HG02981 (cell line): ENCODE data around the gene SOBP.

Experiments used
- ATAC-seq: cut with Tn5 transposase; IDR thresholded peaks from one replicate; pipeline ENCODE4 v1.9.1; 2021; ENCODE audit warnings: mild to moderate bottlenecking, moderate library complexity; ENCODE audit not compliant: unreplicated experiment

SOBP gene

DNA sequence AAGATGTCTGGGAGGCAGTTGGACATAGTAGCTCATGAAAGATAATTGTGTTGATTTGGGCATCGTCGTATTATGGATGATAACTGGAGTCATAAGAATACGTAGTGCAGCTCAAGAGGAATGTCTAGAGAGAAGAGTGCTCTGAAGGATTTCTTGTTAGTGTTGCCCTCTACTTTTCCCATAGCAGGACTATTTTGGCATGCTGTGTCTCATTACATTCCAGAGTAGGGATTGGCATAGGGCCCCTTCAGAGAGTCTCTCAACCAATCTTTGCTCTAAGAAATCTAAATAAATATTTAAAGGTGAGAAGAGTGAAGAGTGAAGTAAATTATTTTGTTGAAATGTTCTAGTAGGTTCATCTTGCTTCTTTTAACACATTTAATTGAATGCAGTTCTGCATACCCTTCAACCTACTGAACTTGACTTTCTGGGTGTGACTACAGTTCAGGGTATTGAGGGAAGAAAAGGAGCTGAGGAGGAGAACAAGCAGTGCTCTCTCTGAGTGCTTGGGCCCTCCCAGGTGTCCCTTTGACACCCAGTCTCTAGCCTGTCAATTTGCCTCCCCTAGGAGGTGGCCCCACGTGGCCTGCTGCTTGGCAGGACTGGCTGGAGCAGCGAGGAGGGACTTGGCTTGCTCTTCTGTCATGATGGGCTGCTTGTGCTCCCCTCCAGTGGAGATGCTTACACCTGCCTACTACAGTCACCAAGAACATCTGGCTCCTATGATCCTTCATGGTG is 33.3 kb downstream of the SOBP start:
- no peak for ATAC-seq

DNA sequence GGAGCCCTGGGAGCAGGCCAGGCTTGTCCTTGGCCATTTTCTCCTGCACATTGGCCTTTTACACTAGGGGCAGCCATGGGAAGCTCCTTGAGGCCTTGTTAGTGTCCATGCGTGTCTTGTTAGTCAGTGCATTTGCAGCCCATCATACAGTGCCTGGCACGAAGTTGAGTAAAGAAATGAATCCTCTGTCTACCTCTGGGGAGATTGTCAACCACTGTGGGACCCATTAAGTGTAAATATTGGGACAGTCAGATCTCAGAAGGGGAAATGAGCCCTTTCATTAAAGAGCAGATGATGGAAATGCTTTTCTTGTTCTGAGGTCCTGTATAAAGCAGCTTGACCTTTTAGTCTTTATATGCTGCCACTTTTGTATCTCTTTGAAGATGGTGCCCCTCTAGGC is 33.9 kb downstream of the SOBP start:
- ATAC-seq, result no peak

DNA sequence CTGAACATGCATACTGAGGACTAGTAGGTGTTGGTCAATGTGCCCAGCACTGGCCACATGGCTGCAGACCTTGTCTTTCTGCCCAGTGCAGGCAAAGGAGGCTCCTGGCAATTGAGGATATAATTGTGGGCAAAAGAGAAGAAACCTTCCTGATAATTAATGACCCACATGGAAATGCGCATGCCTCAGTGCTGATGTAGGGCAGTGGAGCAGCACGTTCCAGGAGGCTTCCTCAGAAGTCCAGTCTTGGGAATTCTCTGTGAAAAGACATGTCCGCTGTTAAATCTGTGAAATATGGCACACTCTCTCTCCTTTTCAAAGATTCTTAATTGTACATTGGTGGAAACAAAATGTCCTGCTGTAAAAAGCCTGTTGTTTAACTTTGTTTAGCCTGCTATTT is 34.7 kb downstream of the SOBP start:
- no peak for ATAC-seq

DNA sequence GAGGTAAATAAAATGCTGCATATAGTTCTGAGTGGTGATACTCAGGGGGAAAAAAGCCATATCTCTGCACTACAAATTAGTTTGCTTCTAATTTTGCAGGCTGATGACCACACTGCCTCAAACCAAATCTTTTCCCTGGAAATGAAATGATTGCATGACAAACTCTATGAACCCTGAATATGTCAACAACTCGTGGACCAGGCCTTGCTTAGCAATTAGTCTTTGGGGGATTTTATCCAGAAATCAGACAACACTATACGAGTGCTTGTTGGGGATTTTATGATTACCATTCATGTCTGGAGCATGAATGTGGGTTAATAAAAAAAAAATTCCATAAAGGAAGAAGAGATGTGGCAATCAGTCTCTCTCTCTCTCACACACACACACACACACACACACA is 42.0 kb downstream of the SOBP start:
- ATAC-seq, result no peak

DNA sequence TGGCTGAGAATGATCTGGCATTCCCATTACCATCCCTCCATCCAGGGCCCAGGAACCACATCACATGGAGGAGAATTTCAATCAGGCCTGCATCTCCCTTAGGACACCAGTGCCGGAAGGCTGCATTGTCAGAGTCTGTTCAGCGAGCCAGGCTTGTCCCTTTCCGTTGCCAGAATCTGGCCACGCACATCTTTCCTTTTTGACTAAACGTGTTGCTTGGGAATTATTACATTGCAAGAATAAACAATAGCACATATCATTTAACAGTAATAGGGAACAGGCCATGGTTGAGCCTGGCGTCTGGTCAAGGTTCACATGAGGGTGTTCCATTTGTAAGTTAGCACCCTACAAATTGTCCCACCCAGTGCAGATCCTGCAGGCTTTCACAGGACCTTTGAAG is 42.8 kb downstream of the SOBP start:
- ATAC-seq, result no peak

DNA sequence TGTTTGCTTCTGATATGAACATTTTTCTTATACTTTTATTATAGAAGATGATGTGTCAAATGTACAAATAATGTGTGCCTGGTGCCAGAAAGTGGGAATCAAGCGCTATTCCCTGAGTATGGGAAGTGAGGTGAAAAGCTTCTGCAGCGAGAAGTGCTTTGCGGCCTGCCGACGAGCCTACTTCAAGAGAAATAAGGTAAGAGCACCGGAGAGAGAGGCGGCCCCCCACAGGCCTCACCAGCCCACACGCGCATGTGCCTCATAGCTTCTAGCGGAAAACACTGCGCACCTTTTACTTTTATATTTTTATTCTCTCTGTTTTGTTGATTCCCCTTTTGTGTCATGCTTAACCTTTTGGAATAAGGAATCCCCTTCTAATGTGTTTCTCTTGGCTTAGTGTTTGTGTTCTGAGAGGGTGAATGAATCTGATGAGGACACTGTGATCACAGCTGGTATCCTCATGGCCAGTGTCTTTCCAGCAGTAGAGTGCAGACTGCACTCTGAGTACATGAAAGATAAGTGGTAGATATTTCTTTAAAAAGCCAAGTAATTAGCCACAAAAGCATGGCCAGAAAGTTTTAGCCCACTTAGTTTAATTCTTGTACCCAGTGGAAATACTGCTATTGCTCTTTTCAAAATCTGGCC is 43.6 kb downstream of the SOBP start:
- no peak for ATAC-seq

DNA sequence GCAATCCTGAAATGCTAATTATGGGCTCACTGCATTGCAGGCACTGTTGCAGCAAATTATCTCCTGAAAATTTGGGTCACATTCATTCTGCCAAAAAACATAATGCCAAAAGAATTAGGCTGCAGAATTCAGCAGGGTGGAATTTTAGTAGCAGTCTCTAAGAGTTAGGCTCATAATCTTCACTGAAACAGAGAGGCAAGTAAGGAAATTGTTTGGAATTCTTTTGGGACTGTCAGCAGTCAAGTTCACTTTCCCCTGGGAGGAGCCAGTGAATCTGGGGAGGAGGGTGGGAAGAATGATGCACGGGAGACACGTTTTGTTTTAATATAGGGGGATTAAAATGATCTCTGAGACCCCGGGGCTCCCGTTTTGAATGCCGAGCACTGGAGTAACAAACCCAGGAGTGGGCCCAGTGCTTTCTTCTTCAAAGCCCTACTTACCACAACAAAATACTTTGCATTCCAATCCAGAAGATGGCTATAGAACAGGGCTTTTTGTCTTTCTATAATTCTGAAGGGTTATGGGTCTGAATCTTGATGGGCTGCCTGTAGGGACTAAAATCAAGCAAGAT is 44.7 kb downstream of the SOBP start:
- ATAC-seq, result no peak

DNA sequence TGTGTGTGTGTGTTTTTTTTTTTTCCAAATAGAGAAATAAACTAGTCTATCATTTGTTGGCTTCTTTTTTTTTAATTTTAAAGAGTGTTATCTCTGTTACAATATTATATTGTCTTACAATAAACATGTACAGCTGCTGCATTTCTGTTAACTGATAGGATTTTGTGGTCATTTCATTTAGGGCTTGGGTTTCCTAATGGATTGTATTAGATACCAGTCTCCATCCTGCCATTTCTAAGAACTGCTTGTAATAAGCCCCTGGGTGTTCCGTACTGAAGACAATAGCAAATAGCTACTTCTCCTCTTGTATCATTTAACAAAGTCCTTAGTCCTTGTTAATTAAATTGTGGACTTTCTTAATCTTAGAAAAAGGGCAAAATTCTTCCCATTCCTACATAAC is 45.7 kb downstream of the SOBP start:
- no peak for ATAC-seq

DNA sequence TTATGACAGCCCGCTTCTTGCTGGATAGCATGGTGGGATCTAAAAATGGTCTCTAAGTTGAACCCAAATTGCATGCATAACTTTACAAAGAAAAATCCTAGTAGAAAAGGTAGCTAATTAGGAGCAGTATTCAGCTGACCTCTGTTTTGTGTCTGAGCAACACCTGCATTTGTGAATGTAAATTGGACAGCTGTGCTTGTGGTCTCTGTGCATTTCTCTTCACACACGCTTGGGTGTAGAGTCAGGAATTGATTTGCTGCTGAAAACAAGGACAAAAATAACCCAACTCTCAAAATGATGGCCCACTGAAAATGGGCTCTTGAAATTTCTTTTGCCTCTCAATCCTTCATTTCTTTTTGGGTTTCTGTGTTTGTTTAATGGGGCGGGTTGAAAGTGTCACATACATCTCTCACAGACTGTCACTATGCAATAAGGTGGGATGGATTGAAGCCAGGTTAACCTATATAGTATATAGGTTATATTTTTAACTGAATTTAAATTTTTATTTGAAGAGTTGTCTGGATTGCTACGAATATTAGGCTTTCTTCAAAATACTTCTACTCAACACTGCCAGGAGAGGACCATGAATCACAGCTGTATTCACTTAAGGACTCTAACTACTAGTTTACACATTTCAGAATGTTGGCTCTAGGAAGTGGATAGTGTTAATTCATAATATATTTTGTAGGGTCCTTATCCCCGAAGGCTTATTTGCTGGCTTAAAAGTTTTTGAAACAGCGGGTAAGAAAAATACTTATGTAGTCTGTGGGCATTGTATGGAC is 46.5 kb downstream of the SOBP start:
- no peak for ATAC-seq

DNA sequence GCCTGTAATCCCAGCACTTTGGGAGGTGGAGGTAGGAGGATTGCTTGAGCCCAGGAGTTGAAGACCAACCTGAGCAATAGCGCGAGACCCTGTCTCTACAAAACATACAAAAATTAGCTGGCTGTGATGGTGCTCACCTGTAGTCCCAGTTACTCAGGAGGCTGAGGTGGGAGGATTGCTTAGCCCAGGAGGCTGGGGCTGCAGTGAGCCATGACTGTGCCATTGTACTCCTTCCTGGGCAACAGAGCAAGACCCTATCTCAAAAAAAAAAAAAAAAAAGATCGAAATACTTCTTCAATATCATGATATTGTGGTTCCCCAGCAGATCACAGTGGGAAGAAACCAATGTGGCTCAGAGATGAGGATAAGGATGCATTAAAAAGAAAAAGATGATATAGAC is 47.6 kb downstream of the SOBP start:
- no peak for ATAC-seq

DNA sequence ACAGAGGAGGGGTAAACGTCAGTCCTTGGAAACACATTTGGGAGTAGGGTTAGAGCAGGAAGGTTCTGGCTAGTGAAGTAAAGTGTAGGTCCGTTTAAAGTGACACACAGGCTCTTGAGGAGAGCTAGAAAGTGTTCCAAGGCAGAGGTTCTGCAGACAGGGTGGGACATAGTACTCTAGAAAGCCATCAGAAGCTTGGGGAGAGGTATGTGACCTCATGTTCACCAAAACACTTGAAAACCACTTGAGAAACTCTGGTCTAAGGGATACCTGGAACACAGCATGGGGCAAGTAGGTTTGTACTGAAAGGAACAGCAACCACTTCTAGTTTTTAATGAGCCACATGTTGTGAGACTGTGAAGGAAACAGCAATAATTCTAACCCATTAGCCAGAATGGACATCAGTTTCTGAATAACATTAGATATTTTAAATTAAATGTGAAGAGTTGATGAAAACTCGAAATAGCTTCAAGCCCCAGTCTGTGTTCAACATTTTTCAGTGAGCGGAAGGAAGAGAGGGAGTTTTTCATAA is 49.0 kb downstream of the SOBP start:
- no peak for ATAC-seq

DNA sequence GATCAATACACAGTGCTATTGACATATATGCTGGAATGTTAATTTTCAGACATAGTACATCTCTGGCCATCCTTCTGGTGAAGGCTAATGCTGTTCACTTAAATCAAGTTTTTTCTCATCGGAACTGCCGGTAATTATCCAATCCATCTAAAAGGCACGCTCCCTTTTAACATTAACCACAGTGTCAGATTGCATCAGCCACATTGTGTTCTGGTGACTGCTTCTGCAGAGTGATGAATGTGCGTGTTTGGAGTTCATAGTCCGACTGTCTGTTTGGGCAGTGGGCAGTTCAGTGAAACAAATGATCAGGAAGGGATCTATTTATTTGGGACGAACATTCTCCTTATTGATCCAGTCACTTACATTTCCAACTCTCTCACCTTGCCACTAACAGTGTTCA is 49.5 kb downstream of the SOBP start:
- ATAC-seq, result no peak

DNA sequence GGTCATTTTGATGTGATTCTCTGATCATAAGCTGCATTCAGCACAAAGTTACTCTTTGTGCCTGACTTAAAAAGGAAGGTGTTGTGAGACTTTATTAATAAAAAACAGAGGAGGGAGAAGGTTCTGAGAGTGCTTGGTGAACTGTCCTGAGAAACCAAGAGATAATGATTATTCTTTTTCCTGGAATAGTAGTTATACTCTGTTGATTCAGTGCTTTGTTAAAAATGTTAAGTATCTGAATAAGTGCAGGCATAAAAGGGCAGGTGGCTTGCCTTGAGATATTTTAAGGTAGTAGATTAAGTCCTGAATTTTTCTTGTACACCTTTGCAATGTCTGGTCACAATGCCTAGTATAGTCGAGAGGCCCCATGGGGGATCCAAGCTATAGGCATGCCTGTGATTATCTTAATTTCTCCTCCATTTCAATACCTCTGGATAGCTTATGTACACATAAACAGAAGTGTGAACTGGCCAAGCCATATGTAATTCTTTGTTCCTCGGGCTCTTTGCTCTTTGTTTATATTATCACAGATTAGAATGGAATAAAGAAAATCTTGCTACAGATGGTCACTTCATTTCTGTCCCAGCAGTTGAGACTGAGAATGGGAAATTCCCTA is 50.0 kb downstream of the SOBP start:
- ATAC-seq, result no peak

DNA sequence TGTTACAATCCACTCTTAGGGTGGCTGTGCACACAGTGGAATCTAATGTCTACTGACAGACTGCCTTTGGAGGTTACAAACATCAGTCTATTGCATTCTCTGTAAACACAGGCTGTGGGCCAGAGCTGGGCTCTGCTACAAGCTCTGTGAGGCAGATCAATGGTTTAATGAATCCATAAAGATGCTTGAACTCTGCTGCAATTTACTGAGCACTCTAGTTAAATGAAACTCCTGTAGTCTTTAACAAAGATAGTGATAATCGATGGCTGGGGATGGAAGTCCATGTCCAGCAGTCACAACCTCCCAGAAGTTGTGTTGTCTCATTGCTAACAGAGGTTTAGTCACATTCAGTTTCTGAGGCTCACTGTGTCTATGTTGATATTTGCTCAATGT is 50.5 kb downstream of the SOBP start:
- no peak for ATAC-seq

DNA sequence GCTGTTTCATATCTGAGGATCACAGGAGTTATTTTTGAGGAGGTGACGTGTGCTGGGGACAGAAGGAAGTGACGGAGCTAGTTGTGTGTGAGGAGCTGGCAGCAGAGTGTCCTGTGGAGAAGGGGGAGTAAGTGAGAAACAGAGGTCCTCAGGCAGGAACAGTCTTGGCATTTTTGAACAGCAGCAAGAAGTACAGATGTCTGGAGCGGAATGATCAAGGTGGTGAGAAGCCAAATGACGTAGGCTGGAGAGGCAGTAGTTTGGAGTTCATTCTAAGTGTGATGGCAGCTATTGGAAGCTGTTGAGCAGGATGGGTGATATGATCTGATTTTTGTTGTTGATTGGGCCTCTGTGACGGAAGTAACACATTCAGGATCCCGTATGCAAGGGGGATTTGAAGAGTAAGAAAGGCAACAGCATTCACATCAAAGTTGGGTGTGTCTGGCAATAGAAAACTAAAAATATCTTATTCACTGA is 52.3 kb downstream of the SOBP start:
- ATAC-seq, result no peak

DNA sequence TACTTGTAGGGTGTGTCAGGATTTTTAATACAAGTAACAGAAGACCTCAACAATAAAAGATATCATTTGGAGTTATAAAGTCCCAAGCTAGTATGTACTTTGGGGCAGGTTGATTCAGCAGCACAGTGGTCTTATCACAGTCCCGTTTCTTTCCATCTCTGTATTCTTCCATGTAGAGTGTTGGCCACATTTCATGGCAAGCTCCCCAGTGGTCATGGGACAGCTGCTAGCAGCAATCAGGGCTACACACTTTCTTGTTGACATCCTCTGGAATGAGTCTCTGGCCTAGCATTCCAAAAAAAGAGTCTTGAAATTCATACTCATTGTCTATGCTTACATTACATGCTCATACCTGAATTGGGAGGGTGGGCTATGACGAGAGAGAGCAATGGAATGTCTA is 53.2 kb downstream of the SOBP start:
- ATAC-seq, result no peak

DNA sequence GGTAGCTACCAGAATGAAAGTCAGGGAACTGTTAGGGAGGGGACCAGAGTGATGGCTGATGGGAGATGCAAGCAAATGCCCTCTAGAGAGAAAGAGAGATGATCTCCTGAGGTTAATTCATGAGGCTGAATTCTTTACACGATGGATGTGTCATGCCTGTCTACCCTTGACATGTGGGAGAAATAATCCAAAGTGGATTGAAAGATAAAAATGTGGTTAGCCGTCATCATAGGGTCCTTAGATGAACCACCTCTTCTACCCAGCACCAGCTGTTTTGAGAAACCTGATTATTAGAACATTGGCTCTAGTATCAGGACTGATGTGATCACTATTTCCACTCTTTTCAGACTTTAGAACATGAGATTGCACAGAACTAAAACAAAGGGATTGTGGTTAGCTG is 53.6 kb downstream of the SOBP start:
- ATAC-seq, result no peak

DNA sequence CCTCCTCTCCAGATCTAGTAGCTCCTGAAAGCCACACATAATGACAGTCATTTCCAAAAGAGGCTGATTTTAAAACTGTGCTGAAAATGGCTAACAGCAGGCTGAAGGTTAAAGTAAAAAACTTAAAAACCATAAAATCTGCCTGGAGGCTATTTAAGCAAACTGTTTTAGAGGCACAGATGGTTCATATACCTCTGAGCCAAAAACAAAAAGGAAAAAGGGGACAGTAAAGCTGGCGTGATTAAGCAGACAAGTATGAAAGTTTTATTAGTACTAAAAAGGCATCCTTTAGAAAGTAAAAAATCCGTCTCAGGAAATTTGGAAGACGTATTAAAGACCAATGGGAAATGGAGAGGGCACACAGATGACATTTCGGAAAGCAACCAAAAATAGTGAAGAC is 55.8 kb downstream of the SOBP start:
- no peak for ATAC-seq

DNA sequence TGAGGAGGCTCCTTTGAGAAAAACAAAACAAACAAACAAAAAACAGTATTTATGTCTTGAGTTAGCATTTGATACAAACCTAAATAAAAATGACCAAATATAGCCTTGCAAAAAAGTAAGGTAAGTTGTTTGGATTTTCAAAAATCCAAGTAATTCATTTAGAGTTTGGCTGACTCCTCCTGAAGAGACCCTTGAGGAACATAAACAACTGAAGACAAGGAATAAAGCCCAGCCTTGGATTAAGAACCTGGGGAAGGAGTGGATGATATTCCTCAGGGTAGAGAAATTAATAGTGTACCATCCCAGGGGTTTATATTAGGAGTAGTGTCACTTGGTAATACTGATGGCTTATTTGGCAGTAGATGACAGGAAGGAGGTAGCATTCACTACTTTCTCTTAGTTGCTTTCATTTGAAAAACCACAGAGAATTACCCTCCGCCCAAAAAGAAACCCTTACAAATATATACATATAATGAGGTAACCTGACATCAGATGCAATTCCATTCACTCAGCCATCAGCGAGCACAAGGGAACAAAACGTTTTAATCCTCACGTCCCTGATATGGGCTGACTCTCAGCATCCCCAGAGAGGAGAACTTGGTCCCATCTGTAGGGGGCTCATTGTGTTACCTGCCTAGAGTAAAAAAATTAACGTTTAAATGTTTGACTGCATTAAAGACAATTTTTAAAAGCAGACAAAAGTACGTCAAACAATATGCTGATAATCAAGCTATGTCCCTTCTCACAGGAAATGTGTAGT is 57.0 kb downstream of the SOBP start:
- no peak for ATAC-seq

DNA sequence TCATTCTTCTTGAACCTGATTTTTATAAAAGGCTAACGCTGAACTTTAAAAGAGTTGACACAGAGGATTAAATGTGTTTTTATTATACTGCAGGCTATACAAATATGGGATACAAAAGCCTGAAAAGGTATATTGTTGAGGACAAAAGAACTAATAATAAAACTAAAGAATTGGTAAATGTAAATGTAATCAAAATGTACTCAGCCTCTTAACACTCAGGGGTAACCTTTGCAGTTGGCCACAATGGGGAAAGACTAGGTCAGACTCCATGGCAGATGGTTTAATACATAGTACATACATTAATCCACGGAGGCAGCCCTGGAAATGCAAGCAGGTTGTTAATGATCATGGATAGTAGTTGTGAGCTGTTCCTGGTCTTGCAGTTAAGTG is 57.5 kb downstream of the SOBP start:
- no peak for ATAC-seq
